ENCODE data around the gene ADCY1. TPM values are rescaled to one million over a fixed set of nuclear protein-coding genes. Genes with fewer than 3 reads are reported as not detected.

The ADCY1 gene
- total RNA-seq, 3 donors from 2014 or later (not counting 1 experiment from before 2014, with no cell fraction given) = 0.02 to 0.15 TPM; not detected in 1

DNA sequence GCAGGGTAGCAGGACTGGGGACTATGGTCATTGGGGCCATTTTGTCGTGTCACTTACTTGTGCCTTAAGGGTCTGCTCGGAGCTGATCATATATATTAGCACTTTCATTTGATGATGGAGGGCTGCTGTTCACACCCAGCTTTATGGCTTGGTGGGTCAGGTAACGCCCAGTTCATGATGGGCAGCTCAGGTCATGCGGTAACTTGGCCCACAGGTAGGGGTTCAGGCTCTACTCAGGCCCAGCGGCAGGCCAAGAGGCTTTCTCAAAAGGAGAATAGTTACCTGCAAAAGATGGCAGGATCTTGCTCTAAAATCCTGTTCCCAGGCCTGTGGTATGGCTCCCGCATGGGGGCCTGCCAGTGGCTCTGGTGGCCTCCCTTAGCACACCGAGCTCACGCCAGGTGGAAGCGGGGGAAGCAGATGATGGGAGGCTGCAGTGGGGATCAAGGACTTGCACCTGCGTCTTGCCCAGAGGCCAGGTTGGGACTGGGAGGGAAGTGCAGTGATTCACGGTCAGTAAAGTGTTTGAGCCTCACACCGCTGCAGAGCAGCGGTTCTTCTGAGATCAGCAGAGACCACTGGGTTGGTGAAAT, 109.5 kb downstream of the ADCY1 start:
- Mint-ChIP-seq H3K27ac (no peak overlapping the region), H3K27me3 (ENCODE audit: low read depth in 2 of 2) (peaks cover 0 to 6% of the 10 kb centered on the region in 2 donors), H3K4me3 (no peak overlapping the region), H3K9me3 (no peaks in the 10 kb centered on the region), H3K36me3 (no peaks in the 10 kb centered on the region), H3K4me1 (no peaks in the 10 kb centered on the region)
- Histone ChIP-seq H3K4me1 (ENCODE audit: control insufficient read depth, insufficient read depth, low read length) (no peaks in the 10 kb centered on the region), H3K36me3 (ENCODE audit: control insufficient read depth, insufficient read depth, low read length) (no peaks in the 10 kb centered on the region), H3K4me3 (ENCODE audit: low read length) (no peak overlapping the region), H3K27me3 (ENCODE audit: control insufficient read depth, insufficient read depth, low read length) (no peaks in the 10 kb centered on the region), H3K9me3 (ENCODE audit: control insufficient read depth, insufficient read depth, low read length) (no peaks in the 10 kb centered on the region), H3K27ac (ENCODE audit: low read length) (no peak overlapping the region)
- 90% methylated on average over 13 of the region's 13 CpGs for WGBS (ENCODE audit: insufficient coverage)
- DNase-seq = no peak
- intact Hi-C loops (cut with micrococcal nuclease) = no loop called here
- ATAC-seq = no peak
- TF ChIP-seq, protein P1, sequence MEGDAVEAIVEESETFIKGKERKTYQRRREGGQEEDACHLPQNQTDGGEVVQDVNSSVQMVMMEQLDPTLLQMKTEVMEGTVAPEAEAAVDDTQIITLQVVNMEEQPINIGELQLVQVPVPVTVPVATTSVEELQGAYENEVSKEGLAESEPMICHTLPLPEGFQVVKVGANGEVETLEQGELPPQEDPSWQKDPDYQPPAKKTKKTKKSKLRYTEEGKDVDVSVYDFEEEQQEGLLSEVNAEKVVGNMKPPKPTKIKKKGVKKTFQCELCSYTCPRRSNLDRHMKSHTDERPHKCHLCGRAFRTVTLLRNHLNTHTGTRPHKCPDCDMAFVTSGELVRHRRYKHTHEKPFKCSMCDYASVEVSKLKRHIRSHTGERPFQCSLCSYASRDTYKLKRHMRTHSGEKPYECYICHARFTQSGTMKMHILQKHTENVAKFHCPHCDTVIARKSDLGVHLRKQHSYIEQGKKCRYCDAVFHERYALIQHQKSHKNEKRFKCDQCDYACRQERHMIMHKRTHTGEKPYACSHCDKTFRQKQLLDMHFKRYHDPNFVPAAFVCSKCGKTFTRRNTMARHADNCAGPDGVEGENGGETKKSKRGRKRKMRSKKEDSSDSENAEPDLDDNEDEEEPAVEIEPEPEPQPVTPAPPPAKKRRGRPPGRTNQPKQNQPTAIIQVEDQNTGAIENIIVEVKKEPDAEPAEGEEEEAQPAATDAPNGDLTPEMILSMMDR (IDR thresholded peaks at IDR 0.05) = no peak

DNA sequence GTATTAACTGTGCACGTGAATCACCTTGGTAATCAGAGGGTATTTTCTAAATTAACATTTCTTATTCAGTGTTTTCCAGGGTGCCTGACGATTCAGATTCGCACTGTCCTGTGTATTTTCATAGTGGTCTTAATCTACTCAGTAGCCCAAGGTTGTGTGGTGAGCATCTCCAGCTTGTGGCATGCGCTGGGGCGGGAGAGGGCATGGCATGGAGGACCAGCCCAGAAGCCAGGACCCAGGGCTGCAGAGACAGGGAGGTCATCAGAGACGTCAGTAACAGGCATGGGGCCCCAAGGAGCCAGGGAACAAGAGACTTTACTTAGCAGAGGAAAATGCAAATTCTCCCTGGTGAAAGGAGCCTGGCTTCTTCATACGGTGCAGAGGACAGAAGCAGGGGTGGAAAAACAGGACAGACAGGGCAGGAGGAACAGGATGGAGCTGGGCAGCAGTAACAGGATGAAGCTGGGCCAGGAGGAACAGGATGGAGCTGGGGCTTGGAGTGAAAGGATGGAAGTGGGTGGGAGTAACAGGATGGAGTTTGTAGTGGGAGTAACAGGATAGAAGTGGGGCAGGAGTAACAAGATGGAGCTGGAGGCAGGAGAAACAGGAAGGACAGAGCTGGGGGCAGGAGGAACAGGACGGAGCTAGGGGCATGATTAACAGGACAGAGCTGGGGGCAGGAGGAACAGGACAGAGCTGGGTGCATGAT, 110.9 kb downstream of the ADCY1 start:
- H3K36me3 Mint-ChIP-seq = no peaks in the 10 kb centered on the region
- Histone ChIP-seq H3K36me3 (ENCODE audit: control insufficient read depth, insufficient read depth, low read length) (no peaks in the 10 kb centered on the region), H3K9me3 (ENCODE audit: control insufficient read depth, insufficient read depth, low read length) (no peaks in the 10 kb centered on the region), H3K27me3 (ENCODE audit: control insufficient read depth, insufficient read depth, low read length) (no peaks in the 10 kb centered on the region), H3K4me1 (ENCODE audit: control insufficient read depth, insufficient read depth, low read length) (no peaks in the 10 kb centered on the region), H3K4me3 (ENCODE audit: low read length) (no peak overlapping the region), H3K27ac (ENCODE audit: low read length) (no peak overlapping the region)
- no peaks in the 10 kb centered on the region for H3K9me3 Mint-ChIP-seq
- 78% methylated on average over 8 of the region's 8 CpGs for WGBS (ENCODE audit: insufficient coverage)
- no peak for DNase-seq
- no peak for ATAC-seq
- TF ChIP-seq, protein P1 (IDR thresholded peaks at IDR 0.05) = no peak
- peaks cover 0 to 6% of the 10 kb centered on the region in 2 donors for H3K27me3 Mint-ChIP-seq (ENCODE audit: low read depth in 2 of 2)
- no peak overlapping the region for H3K4me3 Mint-ChIP-seq
- H3K4me1 Mint-ChIP-seq = peaks cover 0 to 6% of the 10 kb centered on the region in 2 donors
- H3K27ac Mint-ChIP-seq = no peak overlapping the region
- intact Hi-C loops (cut with micrococcal nuclease) = no loop called here

GRCh38 chr7:45685619-45686240, 111.6 kb downstream of the ADCY1 start:
- H3K27ac ChIP-seq (ENCODE audit: low read length) = no peak overlapping the region
- Mint-ChIP-seq H3K9me3 (no peaks in the 10 kb centered on the region), H3K27ac (no peak overlapping the region), H3K27me3 (ENCODE audit: low read depth in 2 of 2) (peaks cover 0 to 6% of the 10 kb centered on the region in 2 donors), H3K4me1 (peaks cover 0 to 6% of the 10 kb centered on the region in 2 donors), H3K4me3 (no peak overlapping the region), H3K36me3 (no peaks in the 10 kb centered on the region)
- DNase-seq (no peak), ATAC-seq (no peak)
- H3K9me3 ChIP-seq (ENCODE audit: control insufficient read depth, insufficient read depth, low read length) = no peaks in the 10 kb centered on the region
- TF ChIP-seq, protein P1 (IDR thresholded peaks at IDR 0.05) = no peak
- no peak overlapping the region for H3K4me3 ChIP-seq (ENCODE audit: low read length)
- 87% methylated on average over 11 of the region's 11 CpGs for WGBS (ENCODE audit: insufficient coverage)
- H3K4me1 ChIP-seq (ENCODE audit: control insufficient read depth, insufficient read depth, low read length) = no peaks in the 10 kb centered on the region
- no peaks in the 10 kb centered on the region for H3K36me3 ChIP-seq (ENCODE audit: control insufficient read depth, insufficient read depth, low read length)
- intact Hi-C loops (cut with micrococcal nuclease) = no loop called here
- no peaks in the 10 kb centered on the region for H3K27me3 ChIP-seq (ENCODE audit: control insufficient read depth, insufficient read depth, low read length)
